ENCODE measurements around the gene ADGRE1.

- no peak for TF ChIP-seq CTCF (IDR thresholded peaks at IDR 0.05)
- no peak for TF ChIP-seq EP300 (IDR thresholded peaks at IDR 0.05)
Measured at GRCh38 chr19:6952956-6953355, 65.6 kb downstream of the ADGRE1 start.
